Stimulated activated CD8-positive, alpha-beta memory T cell treated with anti-CD3 and anti-CD28 coated beads, Interleukin-7, amount 100 ng/mL, for 48 hours (primary cell): ENCODE data around the gene CYP1A2.

Source experiments
- DNase-seq, 2 donors: peaks; one replicate each; pipeline ENCODE4 v3.0.0-alpha.2; 2020; ENCODE audit warnings: low read depth in 1 of 2; ENCODE audit errors: extremely low read depth in 1 of 2

CYP1A2 gene

DNA sequence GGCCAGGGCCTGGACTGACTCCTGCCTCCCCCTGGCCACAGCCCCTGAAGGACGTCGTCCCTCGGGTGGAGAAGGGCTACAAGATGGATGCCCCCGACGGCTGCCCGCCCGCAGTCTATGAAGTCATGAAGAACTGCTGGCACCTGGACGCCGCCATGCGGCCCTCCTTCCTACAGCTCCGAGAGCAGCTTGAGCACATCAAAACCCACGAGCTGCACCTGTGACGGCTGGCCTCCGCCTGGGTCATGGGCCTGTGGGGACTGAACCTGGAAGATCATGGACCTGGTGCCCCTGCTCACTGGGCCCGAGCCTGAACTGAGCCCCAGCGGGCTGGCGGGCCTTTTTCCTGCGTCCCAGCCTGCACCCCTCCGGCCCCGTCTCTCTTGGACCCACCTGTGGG is 53.6 kb downstream of the CYP1A2 start:
- no peak for DNase-seq

DNA sequence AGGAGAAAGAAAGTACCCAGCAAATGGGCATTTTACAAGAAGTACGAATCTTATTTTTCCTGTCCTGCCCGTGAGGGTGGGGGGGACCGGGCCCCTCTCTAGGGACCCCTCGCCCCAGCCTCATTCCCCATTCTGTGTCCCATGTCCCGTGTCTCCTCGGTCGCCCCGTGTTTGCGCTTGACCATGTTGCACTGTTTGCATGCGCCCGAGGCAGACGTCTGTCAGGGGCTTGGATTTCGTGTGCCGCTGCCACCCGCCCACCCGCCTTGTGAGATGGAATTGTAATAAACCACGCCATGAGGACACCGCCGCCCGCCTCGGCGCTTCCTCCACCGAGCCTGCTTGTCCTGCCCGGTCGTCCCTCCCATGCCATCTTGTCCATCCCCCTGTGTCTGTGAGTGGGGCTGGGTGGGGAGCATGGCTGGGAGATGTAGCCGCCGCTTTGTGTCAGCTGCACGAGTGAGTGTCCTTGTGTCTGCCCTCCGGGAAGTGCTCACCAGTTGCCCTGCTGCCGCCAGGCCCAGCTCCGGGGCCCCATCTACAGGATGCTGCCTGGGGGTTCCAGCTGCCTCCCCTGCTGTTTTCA is 54.3 kb downstream of the CYP1A2 start:
- no peak for DNase-seq

GRCh38 chr15:74804935-74805334 is 56.3 kb downstream of the CYP1A2 start:
- DNase-seq, result no peak
